ENCODE data around the gene ADAMTS17.

GRCh38 chr15:100206643-100207042 is 135.1 kb downstream of the ADAMTS17 start:
- no peak for TF ChIP-seq CTCF (conservative IDR thresholded peaks at IDR 0.05; ENCODE audit: low read depth, low read length)
- no peak for TF ChIP-seq EZH2 (IDR thresholded peaks at IDR 0.05; ENCODE audit: borderline replicate concordance, low read depth, low read length, poor library complexity, severe bottlenecking)
